Measurements from ENCODE around the gene HIPK3.

- no peak for TF ChIP-seq EZH2 (IDR thresholded peaks at IDR 0.05)
- TF ChIP-seq POLR2AphosphoS5 (IDR thresholded peaks at IDR 0.05; ENCODE audit: borderline replicate concordance, low read depth, low read length) = no peak
- no peak for TF ChIP-seq FOXP2 (optimal IDR thresholded peaks at IDR 0.05; ENCODE audit: control extremely low read depth, extremely low read length, insufficient read depth)
Measured at GRCh38 chr11:33281758-33282157, 24.6 kb downstream of the HIPK3 start.
